NB4 (cell line): Measurements from ENCODE around the gene PRKAA1.
"Not testable (repeated sequence)": the region's sequence is repeated elsewhere in the genome, so short reads cannot be mapped to it uniquely, and the experiment has no call there.

Source experiments
- DNase-seq: peaks from one replicate; pipeline ENCODE4 v3.0.0; 2010; ENCODE audit warnings: low read depth
- H3K4me3 ChIP-seq: one replicate; pipeline ENCODE4 v1.5.1; 2011; ENCODE audit warnings: mild to moderate bottlenecking, low read depth, low read length, moderate library complexity
- CTCF ChIP-seq: IDR thresholded peaks from one replicate; pipeline ENCODE4 v1.5.1; 2012; ENCODE audit warnings: low read depth, low read length
- MAX ChIP-seq: IDR thresholded peaks from 2 replicates; pipeline ENCODE4 v1.6.1; 2011; ENCODE audit warnings: low read depth, low read length
- MYC ChIP-seq: IDR thresholded peaks from 2 replicates; pipeline ENCODE4 v1.6.1; 2011; ENCODE audit warnings: low read depth, low read length
- POLR2A ChIP-seq: IDR thresholded peaks from 2 replicates; pipeline ENCODE4 v1.6.1; 2011; ENCODE audit warnings: mild to moderate bottlenecking; ENCODE audit not compliant: insufficient read length; ENCODE audit errors: extremely low read depth

Gene PRKAA1

DNA sequence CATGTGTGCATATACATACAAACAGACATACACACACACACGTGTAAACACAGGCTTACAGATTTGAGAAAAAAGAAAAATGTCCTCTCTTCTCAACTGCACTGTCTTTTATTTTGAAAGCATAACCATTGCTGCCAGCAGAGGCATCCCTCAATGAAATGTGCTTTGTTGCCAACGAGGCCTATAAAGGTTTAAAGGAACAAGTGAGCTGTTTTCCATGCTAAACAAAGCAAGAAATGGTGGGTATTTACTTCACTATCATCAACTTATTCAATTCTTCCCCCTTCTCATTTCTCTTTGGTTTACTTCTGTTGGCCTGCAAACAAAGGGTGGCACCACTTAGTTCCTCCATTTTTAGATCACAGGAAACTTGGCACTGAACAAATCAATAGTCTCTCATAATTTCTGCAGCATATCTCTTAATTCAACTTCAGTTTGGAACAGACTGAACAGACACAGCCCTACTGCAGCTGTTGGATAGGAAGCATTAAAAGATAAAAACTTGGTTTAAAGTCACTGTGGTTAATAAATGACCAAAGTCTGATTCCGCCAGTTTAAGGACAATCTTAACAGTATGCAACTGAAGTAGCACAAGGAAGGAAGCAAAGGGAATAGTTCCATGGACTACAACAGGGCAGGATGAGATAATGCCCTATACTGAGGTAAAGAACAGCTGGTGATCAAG, 64.2 kb downstream of the PRKAA1 start:
- no peak overlapping the region for H3K4me3 ChIP-seq
- no peak for DNase-seq
- TF ChIP-seq MYC (no peak), MAX (no peak), CTCF (no peak), POLR2A (no peak)

DNA sequence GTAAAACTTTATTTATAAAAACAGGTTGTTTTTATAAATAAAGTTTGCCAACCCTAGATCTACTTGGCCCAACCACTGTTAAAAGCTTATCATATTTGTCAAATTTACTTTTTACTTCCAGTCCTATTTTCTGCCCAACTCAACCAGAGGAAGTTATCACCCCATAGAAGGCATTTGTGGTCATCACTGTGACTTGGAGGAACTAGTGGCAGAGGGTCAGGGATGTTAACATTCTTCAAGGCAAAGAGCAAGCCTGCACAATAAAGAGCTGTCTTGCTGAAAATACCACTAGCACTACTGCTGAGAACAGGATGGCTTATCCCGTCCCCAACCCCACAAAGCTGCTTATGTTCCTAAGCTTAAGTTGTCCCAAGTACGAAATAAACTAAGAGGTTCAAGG, 64.7 kb downstream of the PRKAA1 start:
- TF ChIP-seq POLR2A (no peak), MYC (no peak), CTCF (no peak), MAX (no peak)
- H3K4me3 ChIP-seq = no peak overlapping the region
- DNase-seq = peak; percentile 40

DNA sequence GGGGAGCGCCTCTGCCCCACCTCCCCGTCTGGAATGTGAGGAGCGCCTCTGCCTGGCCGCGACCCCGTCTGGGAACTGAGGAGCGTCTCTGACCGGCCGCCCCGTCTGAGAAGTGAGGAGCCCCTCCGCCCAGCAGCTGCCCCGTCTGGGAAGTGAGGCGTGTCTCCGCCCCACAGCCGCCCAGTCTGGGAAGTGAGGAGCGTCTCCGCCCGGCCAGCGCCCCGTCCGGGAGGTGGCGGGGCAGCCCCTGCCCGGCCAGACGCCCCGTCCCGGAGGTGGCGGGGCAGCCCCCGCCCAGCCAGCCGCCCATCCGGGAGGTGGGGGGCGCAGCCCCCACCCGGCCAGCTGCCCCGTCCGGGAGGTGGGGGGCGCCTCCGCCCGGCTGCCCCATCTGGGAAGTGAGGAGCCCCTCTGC, 75.7 kb downstream of the PRKAA1 start:
- DNase-seq, H3K4me3 ChIP-seq: not testable (repeated sequence)

- no peak for DNase-seq
- H3K4me3 ChIP-seq = no peak overlapping the region
- TF ChIP-seq CTCF (no peak), MYC (no peak), POLR2A (no peak), MAX (no peak)
Observed at GRCh38 chr5:40720069-40720468, 78.1 kb downstream of the PRKAA1 start.

DNA sequence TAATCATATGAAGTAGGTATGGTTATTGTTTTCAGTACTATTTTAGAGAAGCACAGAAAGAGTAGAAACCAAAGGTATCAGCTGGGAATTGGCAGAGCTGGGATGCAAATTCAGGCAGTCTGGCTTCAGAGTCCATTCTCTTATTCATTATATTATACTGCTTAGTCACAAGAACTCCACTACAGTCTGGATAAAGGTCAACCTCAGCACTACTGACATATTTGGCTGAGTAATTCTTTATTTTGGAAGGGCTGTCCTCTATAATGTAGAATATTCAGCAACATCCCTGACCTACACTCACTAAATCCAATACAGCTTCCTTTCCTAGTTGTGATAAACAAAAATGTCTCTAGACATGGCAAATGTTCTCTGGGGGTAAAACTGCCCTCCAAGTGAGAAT, 80.9 kb downstream of the PRKAA1 start:
- H3K4me3 ChIP-seq = no peak overlapping the region
- TF ChIP-seq CTCF (no peak), POLR2A (no peak), MAX (no peak), MYC (no peak)
- no peak for DNase-seq

DNA sequence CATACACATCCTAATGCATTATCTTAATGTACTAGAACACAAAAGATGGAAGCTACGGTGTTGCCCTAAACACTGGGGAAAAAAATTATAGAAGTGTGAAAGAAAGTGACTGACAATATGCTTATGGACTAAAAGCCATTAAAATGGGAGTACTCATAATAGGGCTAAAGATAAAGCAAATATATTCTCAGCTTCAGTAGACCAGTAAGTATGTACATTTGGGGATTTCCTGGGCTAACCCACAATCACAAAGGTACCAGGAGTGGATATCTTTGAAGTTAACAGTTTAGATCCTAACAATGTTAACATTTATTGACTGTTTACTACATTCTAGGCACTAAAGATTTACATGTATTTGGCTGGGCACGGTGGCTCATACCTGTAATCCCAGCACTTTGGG, 81.6 kb downstream of the PRKAA1 start:
- TF ChIP-seq MAX = no peak
- no peak for TF ChIP-seq POLR2A
- no peak for TF ChIP-seq CTCF
- no peak for TF ChIP-seq MYC
- no peak overlapping the region for H3K4me3 ChIP-seq
- no peak for DNase-seq
